Measurements from ENCODE around the gene HBE1.

DNA sequence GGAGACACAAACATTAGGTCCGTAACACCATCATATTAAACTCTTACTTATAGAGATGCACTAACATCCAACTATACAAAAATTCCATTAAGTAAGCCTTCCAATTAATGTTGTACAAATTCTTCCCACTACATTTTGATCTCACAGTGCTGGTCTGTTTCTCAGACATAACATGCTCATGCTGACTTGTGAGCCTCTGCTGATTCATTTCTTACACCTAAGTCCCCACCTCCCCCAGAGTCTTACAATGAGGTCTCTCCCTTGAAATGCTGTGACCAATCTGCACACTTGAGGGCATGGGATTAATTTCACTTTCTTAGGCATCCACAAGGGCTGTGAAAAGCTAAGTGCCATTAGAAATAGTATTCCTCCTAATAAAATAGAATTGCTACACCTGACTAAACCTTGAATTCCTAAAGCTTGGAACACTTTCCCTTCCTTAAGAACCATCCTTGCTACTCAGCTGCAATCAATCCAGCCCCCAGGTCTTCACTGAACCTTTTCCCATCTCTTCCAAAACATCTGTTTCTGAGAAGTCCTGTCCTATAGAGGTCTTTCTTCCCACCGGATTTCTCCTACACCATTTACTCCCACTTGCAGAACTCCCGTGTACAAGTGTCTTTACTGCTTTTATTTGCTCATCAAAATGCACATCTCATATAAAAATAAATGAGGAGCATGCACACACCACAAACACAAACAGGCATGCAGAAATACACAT is 22.1 kb downstream of the HBE1 start:
- no peak for TF ChIP-seq POLR2A (IDR thresholded peaks at IDR 0.05)
- TF ChIP-seq, protein P1, sequence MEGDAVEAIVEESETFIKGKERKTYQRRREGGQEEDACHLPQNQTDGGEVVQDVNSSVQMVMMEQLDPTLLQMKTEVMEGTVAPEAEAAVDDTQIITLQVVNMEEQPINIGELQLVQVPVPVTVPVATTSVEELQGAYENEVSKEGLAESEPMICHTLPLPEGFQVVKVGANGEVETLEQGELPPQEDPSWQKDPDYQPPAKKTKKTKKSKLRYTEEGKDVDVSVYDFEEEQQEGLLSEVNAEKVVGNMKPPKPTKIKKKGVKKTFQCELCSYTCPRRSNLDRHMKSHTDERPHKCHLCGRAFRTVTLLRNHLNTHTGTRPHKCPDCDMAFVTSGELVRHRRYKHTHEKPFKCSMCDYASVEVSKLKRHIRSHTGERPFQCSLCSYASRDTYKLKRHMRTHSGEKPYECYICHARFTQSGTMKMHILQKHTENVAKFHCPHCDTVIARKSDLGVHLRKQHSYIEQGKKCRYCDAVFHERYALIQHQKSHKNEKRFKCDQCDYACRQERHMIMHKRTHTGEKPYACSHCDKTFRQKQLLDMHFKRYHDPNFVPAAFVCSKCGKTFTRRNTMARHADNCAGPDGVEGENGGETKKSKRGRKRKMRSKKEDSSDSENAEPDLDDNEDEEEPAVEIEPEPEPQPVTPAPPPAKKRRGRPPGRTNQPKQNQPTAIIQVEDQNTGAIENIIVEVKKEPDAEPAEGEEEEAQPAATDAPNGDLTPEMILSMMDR (IDR thresholded peaks at IDR 0.05) = no peak

Data from body of pancreas (tissue), 4 donors.